GM18519 (cell line): Measurements from ENCODE around the gene TMED1.
"Not testable (repeated sequence)": the region's sequence is repeated elsewhere in the genome, so short reads cannot be mapped to it uniquely, and the experiment has no call there.

ENCODE experiments used
- ATAC-seq: cut with Tn5 transposase; IDR thresholded peaks from one replicate; pipeline ENCODE4 v1.9.1; 2021; ENCODE audit warnings: mild to moderate bottlenecking, moderate library complexity; ENCODE audit not compliant: unreplicated experiment, low FRiP score

TMED1 gene

GRCh38 chr19:10863107-10863717 is 27.2 kb upstream of the TMED1 start:
- ATAC-seq: no peak

- ATAC-seq: no peak
Observed at GRCh38 chr19:10862561-10863106, 26.6 kb upstream of the TMED1 start.

- no peak for ATAC-seq
Observed at GRCh38 chr19:10861103-10861651, 25.2 kb upstream of the TMED1 start.

GRCh38 chr19:10858204-10858828 is 22.3 kb upstream of the TMED1 start:
- ATAC-seq: no peak

- not testable (repeated sequence) for ATAC-seq
Observed at GRCh38 chr19:10856899-10857298, 20.9 kb upstream of the TMED1 start.

- no peak for ATAC-seq
Observed at GRCh38 chr19:10855879-10856522, 20.0 kb upstream of the TMED1 start.

GRCh38 chr19:10854350-10855089 is 18.5 kb upstream of the TMED1 start:
- no peak for ATAC-seq

- no peak for ATAC-seq
Observed at GRCh38 chr19:10852941-10853340, 16.9 kb upstream of the TMED1 start.

GRCh38 chr19:10852098-10852800 is 16.2 kb upstream of the TMED1 start:
- no peak for ATAC-seq

- no peak for ATAC-seq
Observed at GRCh38 chr19:10850631-10851030, 14.6 kb upstream of the TMED1 start.

GRCh38 chr19:10848230-10848856 is 12.3 kb upstream of the TMED1 start, which contains the start of gene C19orf38:
Gene C19orf38, plus strand, starts transcription at chr19:10848415. Its CDS starts 94 bp downstream, at chr19:10848509.
- ATAC-seq: no peak

GRCh38 chr19:10846500-10847202 is 10.6 kb upstream of the TMED1 start:
- no peak for ATAC-seq

- no peak for ATAC-seq
Observed at GRCh38 chr19:10842788-10843187, 6.8 kb upstream of the TMED1 start.

GRCh38 chr19:10839114-10840050 is 3.4 kb upstream of the TMED1 start:
- no peak for ATAC-seq

GRCh38 chr19:10838377-10838776 is 2.4 kb upstream of the TMED1 start:
- no peak for ATAC-seq

- ATAC-seq: not testable (repeated sequence)
Observed at GRCh38 chr19:10837649-10838048, 1.6 kb upstream of the TMED1 start.

GRCh38 chr19:10836479-10837330 is 693 bp upstream of the TMED1 start:
- ATAC-seq: peak; percentile 6
